IPS DF 6.9 (cell line): Measurements from ENCODE around the gene HJURP.
A peak's percentile ranks its signal among the peaks of the same experiment; 100 is the strongest.

Source experiments
- DNase-seq: peaks from one replicate; pipeline ENCODE4 v3.0.0-alpha.2; 2013; ENCODE audit warnings: low read depth, low spot score
- H3K27ac ChIP-seq: one replicate; pipeline ENCODE4 v1.5.1; 2013; ENCODE audit warnings: low read length, control low read depth
- H3K27me3 ChIP-seq: 2 replicates; pipeline ENCODE4 v1.6.1; 2013; ENCODE audit warnings: mild to moderate bottlenecking, low read length; ENCODE audit not compliant: control insufficient read depth, insufficient read depth
- H3K36me3 ChIP-seq: 2 replicates; pipeline ENCODE4 v1.6.1; 2013; ENCODE audit warnings: low read length; ENCODE audit not compliant: control insufficient read depth, insufficient read depth
- H3K4me1 ChIP-seq: 2 replicates; pipeline ENCODE4 v1.6.1; 2013; ENCODE audit warnings: low read length; ENCODE audit not compliant: control insufficient read depth, insufficient read depth
- H3K4me3 ChIP-seq: 2 replicates; pipeline ENCODE4 v1.5.1; 2013; ENCODE audit warnings: mild to moderate bottlenecking, low read length
- H3K9me3 ChIP-seq: 2 replicates; pipeline ENCODE4 v1.6.1; 2013; ENCODE audit warnings: low read length, inconsistent platforms; ENCODE audit not compliant: control insufficient read depth, insufficient read depth
- WGBS: extraction: QIAGEN DNeasy Blood & Tissue Kit; methylation state at CpG from one replicate; pipeline ENCODE4 v1.1.7; 2013; ENCODE audit warnings: mixed read lengths, missing lambda C conversion rate; ENCODE audit not compliant: insufficient read length, insufficient coverage; 5-methylcytosine and 5-hydroxymethylcytosine counted together

The HJURP gene

DNA sequence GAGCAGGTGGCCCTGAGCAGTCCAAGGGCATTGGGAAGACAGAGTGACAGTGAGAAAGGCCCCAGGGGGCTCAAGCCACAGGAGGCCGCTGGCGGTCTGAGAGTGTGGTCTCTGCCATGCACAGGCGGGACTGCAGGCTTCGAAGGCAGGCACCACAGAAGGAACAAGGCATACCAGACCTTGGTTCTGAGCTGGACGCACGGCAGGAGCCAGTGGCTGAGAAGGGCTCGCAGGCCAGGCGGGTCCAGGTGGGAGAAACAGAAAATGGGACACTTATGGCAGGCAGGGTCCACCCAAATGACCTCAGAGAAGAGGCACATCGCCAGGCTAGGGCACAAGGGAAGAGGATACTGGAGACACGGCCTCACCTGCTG, 14.9 kb downstream of the HJURP start:
- H3K27me3 ChIP-seq = no peaks in the 10 kb centered on the region
- no peak overlapping the region for H3K27ac ChIP-seq
- peaks cover 69% of the 10 kb centered on the region for H3K36me3 ChIP-seq
- WGBS = no CpG with 5 or more reads among the region's 10 CpGs
- no peaks in the 10 kb centered on the region for H3K9me3 ChIP-seq
- H3K4me3 ChIP-seq = no peak overlapping the region
- H3K4me1 ChIP-seq = no peaks in the 10 kb centered on the region
- DNase-seq = no peak

GRCh38 chr2:233838726-233839446, 15.4 kb downstream of the HJURP start:
- Histone ChIP-seq H3K36me3 (peaks cover 63% of the 10 kb centered on the region), H3K27me3 (no peaks in the 10 kb centered on the region), H3K9me3 (no peaks in the 10 kb centered on the region), H3K4me1 (no peaks in the 10 kb centered on the region), H3K27ac (no peak overlapping the region), H3K4me3 (no peak overlapping the region)
- no CpG with 5 or more reads among the region's 12 CpGs for WGBS
- no peak for DNase-seq

GRCh38 chr2:233838251-233838650, 16.1 kb downstream of the HJURP start:
- Histone ChIP-seq H3K36me3 (peaks cover 57% of the 10 kb centered on the region), H3K4me1 (no peaks in the 10 kb centered on the region), H3K27me3 (no peaks in the 10 kb centered on the region), H3K9me3 (no peaks in the 10 kb centered on the region), H3K4me3 (no peak overlapping the region), H3K27ac (no peak overlapping the region)
- no CpG with 5 or more reads among the region's 7 CpGs for WGBS
- no peak for DNase-seq

DNA sequence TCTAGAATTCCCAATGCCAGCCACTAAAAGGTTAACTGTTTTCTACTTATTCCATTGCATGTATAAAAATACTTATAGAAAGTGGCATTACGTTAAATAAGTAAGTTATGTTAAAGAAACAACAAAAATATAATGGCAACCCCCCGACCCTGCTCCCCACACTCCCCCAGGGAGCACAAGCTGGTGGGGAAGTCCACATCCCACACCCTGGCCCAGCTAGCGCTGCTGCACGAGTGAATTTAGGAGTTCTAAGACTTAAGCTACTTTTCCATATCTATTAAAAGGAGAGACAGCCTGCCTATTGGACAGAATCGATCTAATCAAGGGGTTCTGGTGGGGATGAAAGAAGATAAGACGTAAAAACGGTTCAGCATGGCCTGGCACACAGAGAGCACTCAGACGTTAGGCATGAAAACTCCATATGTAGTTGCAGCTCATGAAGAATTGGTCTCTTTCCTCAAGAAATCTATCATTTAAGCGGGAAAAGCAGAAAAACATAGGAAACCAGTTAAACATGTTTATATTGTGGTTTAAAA, 16.6 kb downstream of the HJURP start:
- no peak overlapping the region for H3K4me3 ChIP-seq
- DNase-seq = no peak
- WGBS = no CpG with 5 or more reads among the region's 9 CpGs
- H3K9me3 ChIP-seq = no peaks in the 10 kb centered on the region
- H3K4me1 ChIP-seq = no peaks in the 10 kb centered on the region
- no peaks in the 10 kb centered on the region for H3K27me3 ChIP-seq
- no peak overlapping the region for H3K27ac ChIP-seq
- H3K36me3 ChIP-seq = peaks cover 53% of the 10 kb centered on the region

GRCh38 chr2:233836359-233836758, 18.0 kb downstream of the HJURP start:
- peaks cover 44% of the 10 kb centered on the region for H3K36me3 ChIP-seq
- no peaks in the 10 kb centered on the region for H3K4me1 ChIP-seq
- no peak overlapping the region for H3K27ac ChIP-seq
- no peak for DNase-seq
- no peaks in the 10 kb centered on the region for H3K9me3 ChIP-seq
- no peak overlapping the region for H3K4me3 ChIP-seq
- WGBS = no CpG with 5 or more reads among the region's 7 CpGs
- no peaks in the 10 kb centered on the region for H3K27me3 ChIP-seq

DNA sequence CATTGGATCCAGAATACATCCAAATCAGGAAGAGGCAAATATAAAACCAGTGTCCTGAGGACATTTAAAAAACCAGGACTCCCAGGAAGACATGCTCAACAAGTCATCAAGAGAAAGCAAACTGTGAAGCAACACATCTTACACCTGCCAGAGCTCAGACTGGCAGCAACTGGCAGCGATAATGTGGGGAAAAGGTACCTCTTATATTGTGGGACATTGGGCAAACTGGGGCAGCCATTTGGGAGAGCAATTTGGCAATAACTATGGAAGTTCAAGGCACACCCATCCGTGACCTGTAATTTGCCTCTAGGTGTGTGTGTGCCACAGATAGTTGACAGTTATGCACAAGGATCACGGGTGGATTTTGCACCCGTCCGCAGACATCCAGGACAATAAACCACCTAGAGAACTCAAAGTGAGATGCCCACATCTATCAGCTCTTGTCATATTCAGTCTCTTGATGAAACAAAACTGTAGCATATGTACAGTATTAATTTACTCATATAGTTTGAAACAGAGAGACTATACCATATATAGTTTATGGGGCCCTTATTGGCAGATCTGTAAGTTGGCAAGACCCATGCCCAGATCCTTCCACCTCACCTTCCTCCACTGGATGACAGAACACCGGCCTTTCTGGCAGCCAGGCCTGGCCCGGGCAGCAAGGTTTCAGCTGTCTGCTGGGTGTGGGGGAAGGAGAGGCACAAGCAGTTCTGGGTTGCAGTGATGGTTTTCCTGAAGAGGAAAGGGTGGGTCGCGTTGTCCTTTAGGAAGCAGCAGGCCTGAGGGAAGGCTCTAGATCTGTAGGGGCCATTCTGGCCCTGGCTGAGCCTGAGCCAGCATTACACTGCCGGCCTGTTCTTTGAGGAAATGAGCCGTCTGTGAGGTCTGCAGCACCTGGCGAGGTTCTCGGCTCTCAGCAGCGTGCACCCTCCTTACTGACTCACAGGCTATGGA, 18.8 kb downstream of the HJURP start:
- Histone ChIP-seq H3K4me3 (no peak overlapping the region), H3K4me1 (no peaks in the 10 kb centered on the region), H3K27me3 (no peaks in the 10 kb centered on the region), H3K27ac (no peak overlapping the region), H3K9me3 (no peaks in the 10 kb centered on the region), H3K36me3 (peaks cover 36% of the 10 kb centered on the region)
- no peak for DNase-seq
- WGBS = no CpG with 5 or more reads among the region's 14 CpGs

- Histone ChIP-seq H3K4me1 (no peaks in the 10 kb centered on the region), H3K27me3 (no peaks in the 10 kb centered on the region), H3K36me3 (peaks cover 16% of the 10 kb centered on the region), H3K4me3 (no peak overlapping the region), H3K27ac (no peak overlapping the region), H3K9me3 (no peaks in the 10 kb centered on the region)
- no CpG with 5 or more reads among the region's 10 CpGs for WGBS
- no peak for DNase-seq
These were observed 21.0 kb downstream of the HJURP start for GRCh38 chr2:233833345-233833744.

DNA sequence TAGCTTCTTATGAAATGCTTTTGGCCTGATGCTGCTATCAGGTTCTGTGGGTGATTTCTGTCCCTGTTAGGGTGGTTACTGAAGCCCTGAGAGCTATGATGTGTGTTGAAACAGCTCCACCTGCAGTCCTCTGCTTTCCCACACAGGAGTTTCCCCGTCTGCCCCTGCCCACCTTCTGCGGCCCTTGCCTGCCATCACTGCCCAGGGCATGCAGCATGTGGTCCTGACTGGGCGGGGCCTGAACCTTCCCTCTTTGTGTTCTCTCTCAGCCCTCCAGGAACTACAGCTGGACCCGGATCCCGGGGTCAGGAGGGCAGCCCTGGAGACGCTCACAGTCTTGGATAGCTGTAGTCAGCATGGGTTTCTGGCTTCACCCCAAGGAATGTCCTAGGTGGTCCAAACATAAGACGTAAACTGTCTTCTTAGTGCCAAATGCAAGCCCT, 21.4 kb downstream of the HJURP start:
- Histone ChIP-seq H3K9me3 (no peaks in the 10 kb centered on the region), H3K27ac (no peak overlapping the region), H3K4me1 (no peaks in the 10 kb centered on the region), H3K27me3 (no peaks in the 10 kb centered on the region), H3K4me3 (no peak overlapping the region), H3K36me3 (peaks cover 14% of the 10 kb centered on the region)
- WGBS = no CpG with 5 or more reads among the region's 7 CpGs
- DNase-seq = peak; percentile 60

DNA sequence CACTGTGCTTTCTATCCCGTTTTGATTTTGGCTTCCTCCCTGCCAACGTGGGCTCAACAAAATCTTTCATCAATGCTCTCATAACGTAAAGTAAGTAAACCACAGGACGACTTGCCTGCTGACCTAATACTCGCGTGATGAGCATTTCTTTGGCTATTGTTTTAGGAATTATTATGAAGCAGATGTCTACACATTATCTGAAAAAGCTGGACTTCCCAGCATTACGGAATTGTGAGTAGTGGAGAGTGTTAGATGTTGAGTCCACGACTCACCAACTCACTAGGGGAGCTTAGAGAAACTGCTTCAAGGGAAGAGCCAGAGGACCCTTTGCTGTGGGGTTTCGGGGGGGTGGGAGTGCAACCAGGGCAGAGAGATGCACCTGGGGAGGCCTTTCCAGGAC, 21.9 kb downstream of the HJURP start:
- no CpG with 5 or more reads among the region's 9 CpGs for WGBS
- H3K36me3 ChIP-seq = peaks cover 11% of the 10 kb centered on the region
- H3K27ac ChIP-seq = no peak overlapping the region
- no peaks in the 10 kb centered on the region for H3K9me3 ChIP-seq
- no peaks in the 10 kb centered on the region for H3K4me1 ChIP-seq
- H3K4me3 ChIP-seq = no peak overlapping the region
- no peak for DNase-seq
- no peaks in the 10 kb centered on the region for H3K27me3 ChIP-seq

- no peaks in the 10 kb centered on the region for H3K27me3 ChIP-seq
- no peaks in the 10 kb centered on the region for H3K4me1 ChIP-seq
- peaks cover 11% of the 10 kb centered on the region for H3K36me3 ChIP-seq
- no peak overlapping the region for H3K4me3 ChIP-seq
- no CpG with 5 or more reads among the region's 6 CpGs for WGBS
- no peak for DNase-seq
- H3K9me3 ChIP-seq = no peaks in the 10 kb centered on the region
- H3K27ac ChIP-seq = no peak overlapping the region
These were observed 22.5 kb downstream of the HJURP start for GRCh38 chr2:233831861-233832260.
